ENCODE results near the gene SLCO2A1. TPM values are rescaled to one million over a fixed set of nuclear protein-coding genes. Genes with fewer than 3 reads are reported as not detected.

Gene SLCO2A1
- total and polyA plus RNA-seq, 8 donors = 1.9 to 121 (median 8.8) TPM

GRCh38 chr3:134014270-134014669 is 15.5 kb downstream of the SLCO2A1 start:
- H3K27me3 ChIP-seq = peaks cover 0 to 13% (median 0%) of the 10 kb centered on the region in 3 donors
- no peak overlapping the region for H3K27ac ChIP-seq
- no peak for TF ChIP-seq EP300 (IDR thresholded peaks at IDR 0.05)
- no peak for TF ChIP-seq POLR2A (IDR thresholded peaks at IDR 0.05)
- TF ChIP-seq POLR2AphosphoS5 (IDR thresholded peaks at IDR 0.05) = no peak
- TF ChIP-seq, protein P1, sequence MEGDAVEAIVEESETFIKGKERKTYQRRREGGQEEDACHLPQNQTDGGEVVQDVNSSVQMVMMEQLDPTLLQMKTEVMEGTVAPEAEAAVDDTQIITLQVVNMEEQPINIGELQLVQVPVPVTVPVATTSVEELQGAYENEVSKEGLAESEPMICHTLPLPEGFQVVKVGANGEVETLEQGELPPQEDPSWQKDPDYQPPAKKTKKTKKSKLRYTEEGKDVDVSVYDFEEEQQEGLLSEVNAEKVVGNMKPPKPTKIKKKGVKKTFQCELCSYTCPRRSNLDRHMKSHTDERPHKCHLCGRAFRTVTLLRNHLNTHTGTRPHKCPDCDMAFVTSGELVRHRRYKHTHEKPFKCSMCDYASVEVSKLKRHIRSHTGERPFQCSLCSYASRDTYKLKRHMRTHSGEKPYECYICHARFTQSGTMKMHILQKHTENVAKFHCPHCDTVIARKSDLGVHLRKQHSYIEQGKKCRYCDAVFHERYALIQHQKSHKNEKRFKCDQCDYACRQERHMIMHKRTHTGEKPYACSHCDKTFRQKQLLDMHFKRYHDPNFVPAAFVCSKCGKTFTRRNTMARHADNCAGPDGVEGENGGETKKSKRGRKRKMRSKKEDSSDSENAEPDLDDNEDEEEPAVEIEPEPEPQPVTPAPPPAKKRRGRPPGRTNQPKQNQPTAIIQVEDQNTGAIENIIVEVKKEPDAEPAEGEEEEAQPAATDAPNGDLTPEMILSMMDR (IDR thresholded peaks at IDR 0.05) = no peak
- DNase-seq = no peak
- WGBS, 5 donors = 81 to 99% (median 95%) methylated on average over 2 of the region's 2 CpGs
- H3K4me3 ChIP-seq = no peak overlapping the region
- H3K36me3 ChIP-seq = no peaks in the 10 kb centered on the region
- H3K9me3 ChIP-seq = no peaks in the 10 kb centered on the region
- no peaks in the 10 kb centered on the region for H3K4me1 ChIP-seq
- intact Hi-C loops (cut with DNase I; ENCODE audit: low total_unique reads) = no loop called here

- H3K36me3 ChIP-seq = no peaks in the 10 kb centered on the region
- no peak for TF ChIP-seq EP300 (IDR thresholded peaks at IDR 0.05)
- no peak for TF ChIP-seq POLR2A (IDR thresholded peaks at IDR 0.05)
- TF ChIP-seq POLR2AphosphoS5 (IDR thresholded peaks at IDR 0.05) = no peak
- TF ChIP-seq, protein P1 (IDR thresholded peaks at IDR 0.05) = no peak
- no peak overlapping the region for H3K4me3 ChIP-seq
- intact Hi-C loops (cut with DNase I; ENCODE audit: low total_unique reads) = no loop called here
- WGBS, 5 donors = 63 to 69% (median 67%) methylated on average over 3 of the region's 3 CpGs
- H3K27ac ChIP-seq = no peak overlapping the region
- H3K27me3 ChIP-seq = peaks cover 0 to 13% (median 0%) of the 10 kb centered on the region in 3 donors
- H3K4me1 ChIP-seq = no peaks in the 10 kb centered on the region
- DNase-seq = no peak
- H3K9me3 ChIP-seq = no peaks in the 10 kb centered on the region
Observed at GRCh38 chr3:134013280-134013679, 16.4 kb downstream of the SLCO2A1 start.

DNA sequence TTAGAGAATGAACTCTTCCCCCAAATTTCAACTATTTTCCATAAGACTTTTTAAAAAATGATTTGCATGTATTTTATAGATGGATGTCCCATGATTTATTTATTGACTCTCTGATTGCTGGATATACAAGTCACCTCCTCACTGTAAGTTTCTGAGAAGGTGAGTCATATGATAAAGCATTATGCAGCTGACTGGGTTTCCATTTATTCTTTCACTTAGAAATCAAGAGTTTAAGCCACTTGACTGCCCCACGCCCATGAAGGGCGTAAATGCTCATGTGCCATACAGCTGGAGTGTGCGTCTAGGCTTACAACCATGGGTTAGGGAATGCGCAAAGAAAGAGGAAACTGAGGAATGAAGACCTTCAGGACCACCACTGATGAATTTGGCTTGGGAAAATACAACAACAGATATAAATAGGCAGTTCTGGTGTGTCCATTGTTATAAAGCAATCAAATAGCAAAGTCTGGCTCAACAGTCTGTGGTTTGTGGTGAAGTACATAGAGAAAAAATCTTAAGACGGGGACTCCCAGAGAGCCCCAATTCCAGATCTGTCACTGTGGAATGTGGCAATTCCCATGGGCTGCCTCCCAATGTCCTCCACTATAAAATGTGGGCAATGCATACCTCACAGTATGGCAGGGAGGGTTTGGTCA is 20.3 kb downstream of the SLCO2A1 start:
- Histone ChIP-seq H3K36me3 (no peaks in the 10 kb centered on the region), H3K27ac (no peak overlapping the region), H3K4me1 (no peaks in the 10 kb centered on the region), H3K27me3 (peaks cover 0 to 13% (median 0%) of the 10 kb centered on the region in 3 donors), H3K4me3 (no peak overlapping the region), H3K9me3 (peaks cover 0 to 7% (median 3%) of the 10 kb centered on the region in 4 donors)
- no peak for TF ChIP-seq POLR2AphosphoS5 (IDR thresholded peaks at IDR 0.05)
- TF ChIP-seq POLR2A (IDR thresholded peaks at IDR 0.05) = no peak
- intact Hi-C loops (cut with DNase I; ENCODE audit: low total_unique reads) = no loop called here
- 94 to 97% (median 95%) methylated on average over 5 of the region's 5 CpGs for WGBS, 5 donors
- no peak for DNase-seq

DNA sequence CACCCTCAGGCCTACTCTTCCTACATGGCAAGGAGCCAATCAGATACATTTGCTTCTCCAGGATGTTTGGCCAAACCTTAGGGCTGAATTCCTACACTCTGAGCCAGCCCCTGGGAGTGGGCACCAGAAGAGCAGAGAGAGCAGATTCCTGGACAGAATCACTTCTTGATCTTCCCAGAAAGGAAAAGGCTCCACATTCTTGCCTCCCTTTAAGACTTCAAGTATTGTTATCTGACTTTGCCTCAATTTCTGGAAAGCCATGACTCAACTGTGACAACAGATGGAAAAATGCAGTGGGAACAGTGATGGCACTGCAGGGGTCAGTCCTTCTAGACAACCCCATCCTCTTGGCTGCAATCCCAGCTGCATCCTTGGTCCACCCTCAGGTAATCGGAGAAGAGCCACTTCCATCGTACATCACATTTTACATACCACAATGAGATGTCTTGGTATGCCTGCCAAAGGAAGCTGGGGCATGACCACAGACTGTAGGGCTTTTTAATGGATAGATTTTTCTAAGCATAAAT is 21.0 kb downstream of the SLCO2A1 start:
- WGBS, 5 donors = 37 to 64% (median 41%) methylated on average over 2 of the region's 2 CpGs
- Histone ChIP-seq H3K4me3 (no peak overlapping the region), H3K27ac (no peak overlapping the region), H3K27me3 (peaks cover 0 to 13% (median 0%) of the 10 kb centered on the region in 3 donors), H3K36me3 (no peaks in the 10 kb centered on the region), H3K9me3 (peaks cover 0 to 10% (median 5%) of the 10 kb centered on the region in 4 donors), H3K4me1 (no peaks in the 10 kb centered on the region)
- no peak for TF ChIP-seq EP300 (IDR thresholded peaks at IDR 0.05)
- peak in 1 of 3 donors; percentile 3 for TF ChIP-seq POLR2AphosphoS5 (IDR thresholded peaks at IDR 0.05)
- intact Hi-C loops (cut with DNase I; ENCODE audit: low total_unique reads) = no loop called here
- DNase-seq = no peak

DNA sequence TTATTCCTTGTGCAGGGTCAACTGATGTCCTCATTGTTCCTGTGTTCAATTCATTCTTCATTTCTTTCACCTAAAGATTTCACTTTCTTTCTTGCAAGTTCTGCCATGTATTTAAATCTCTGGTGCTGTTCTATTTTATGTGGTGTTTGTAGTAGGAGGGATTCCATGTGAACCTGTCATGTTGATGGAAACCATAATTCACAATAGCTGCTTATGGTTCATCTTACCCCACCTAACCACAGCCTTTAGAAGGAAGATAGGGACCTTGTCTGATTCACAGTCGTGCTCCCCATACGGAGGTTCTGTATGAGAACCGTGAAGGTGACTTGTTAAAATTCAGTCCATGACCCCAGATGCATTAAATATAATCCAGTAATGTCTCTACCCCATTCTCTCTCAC is 21.9 kb downstream of the SLCO2A1 start:
- H3K4me3 ChIP-seq = no peak overlapping the region
- WGBS, 5 donors = 61 to 83% (median 64%) methylated on average over 3 of the region's 3 CpGs
- TF ChIP-seq POLR2AphosphoS5 (IDR thresholded peaks at IDR 0.05) (no peak), EP300 (IDR thresholded peaks at IDR 0.05) (no peak), POLR2A (IDR thresholded peaks at IDR 0.05) (no peak)
- TF ChIP-seq, protein P1 (IDR thresholded peaks at IDR 0.05) = no peak
- no peak overlapping the region for H3K27ac ChIP-seq
- peaks cover 0 to 13% (median 0%) of the 10 kb centered on the region in 3 donors for H3K27me3 ChIP-seq
- H3K9me3 ChIP-seq = peaks cover 0 to 10% (median 5%) of the 10 kb centered on the region in 4 donors
- H3K4me1 ChIP-seq = no peaks in the 10 kb centered on the region
- H3K36me3 ChIP-seq = no peaks in the 10 kb centered on the region
- DNase-seq = no peak
- intact Hi-C loops (cut with DNase I; ENCODE audit: low total_unique reads) = no loop called here
